Stomach (tissue), 4 donors: ENCODE data around the gene RAB6B.

Experiments used
- EP300 ChIP-seq: sonication (generic); formaldehyde crosslinking; IDR thresholded peaks from one replicate; pipeline ENCODE4 v1.6.1; 2017; ENCODE audit warnings: antibody characterized with exemption
- POLR2A ChIP-seq, 4 donors: fragments of 450-650 bp; IDR thresholded peaks; one replicate each; pipeline ENCODE4 v1.6.1; 2016; ENCODE audit warnings: antibody characterized with exemption in 4 of 4, control low read depth in 2 of 4, mild to moderate bottlenecking in 1 of 4, moderate library complexity in 1 of 4
- POLR2AphosphoS5 ChIP-seq, 3 donors: sonication (generic); formaldehyde crosslinking; IDR thresholded peaks; one replicate each; pipeline ENCODE4 v1.6.1; 2016; ENCODE audit warnings: antibody characterized with exemption in 3 of 3
- TF ChIP-seq, protein P1 (sequence below), 7 experiments: fragments of 450-650 bp in 4 of 7; fragments of 200-600 bp in 3 of 7; sonication (generic) in 3 of 7; IDR thresholded peaks; one replicate each; pipeline ENCODE4 v1.5.1; 2016 to 2019; ENCODE audit warnings: antibody characterized with exemption in 7 of 7, control low read depth in 2 of 7, mild to moderate bottlenecking in 1 of 7

DNA sequence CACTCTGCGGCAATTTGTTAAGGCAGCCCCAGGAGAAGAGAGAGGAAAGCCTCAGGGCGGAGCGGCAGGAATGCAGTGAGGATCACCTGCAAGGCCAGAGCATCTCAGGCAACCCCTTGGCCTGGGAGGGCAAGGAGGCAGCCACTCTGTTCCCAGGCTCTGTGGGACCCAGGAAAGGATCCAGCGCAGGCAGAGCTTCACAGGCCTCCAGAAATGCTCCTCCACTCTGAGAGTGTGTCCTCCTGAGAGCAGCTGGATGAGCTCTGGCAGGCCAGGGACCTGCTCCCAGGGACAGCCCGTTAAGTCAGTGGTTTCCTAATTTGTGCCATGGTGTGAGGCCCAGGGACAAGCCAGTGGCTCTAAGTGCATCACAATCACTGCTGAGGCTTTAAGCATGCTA is 35.2 kb downstream of the RAB6B start:
- TF ChIP-seq, protein P1, sequence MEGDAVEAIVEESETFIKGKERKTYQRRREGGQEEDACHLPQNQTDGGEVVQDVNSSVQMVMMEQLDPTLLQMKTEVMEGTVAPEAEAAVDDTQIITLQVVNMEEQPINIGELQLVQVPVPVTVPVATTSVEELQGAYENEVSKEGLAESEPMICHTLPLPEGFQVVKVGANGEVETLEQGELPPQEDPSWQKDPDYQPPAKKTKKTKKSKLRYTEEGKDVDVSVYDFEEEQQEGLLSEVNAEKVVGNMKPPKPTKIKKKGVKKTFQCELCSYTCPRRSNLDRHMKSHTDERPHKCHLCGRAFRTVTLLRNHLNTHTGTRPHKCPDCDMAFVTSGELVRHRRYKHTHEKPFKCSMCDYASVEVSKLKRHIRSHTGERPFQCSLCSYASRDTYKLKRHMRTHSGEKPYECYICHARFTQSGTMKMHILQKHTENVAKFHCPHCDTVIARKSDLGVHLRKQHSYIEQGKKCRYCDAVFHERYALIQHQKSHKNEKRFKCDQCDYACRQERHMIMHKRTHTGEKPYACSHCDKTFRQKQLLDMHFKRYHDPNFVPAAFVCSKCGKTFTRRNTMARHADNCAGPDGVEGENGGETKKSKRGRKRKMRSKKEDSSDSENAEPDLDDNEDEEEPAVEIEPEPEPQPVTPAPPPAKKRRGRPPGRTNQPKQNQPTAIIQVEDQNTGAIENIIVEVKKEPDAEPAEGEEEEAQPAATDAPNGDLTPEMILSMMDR (IDR thresholded peaks at IDR 0.05), result no peak
- TF ChIP-seq POLR2AphosphoS5 (IDR thresholded peaks at IDR 0.05) (no peak), POLR2A (IDR thresholded peaks at IDR 0.05) (no peak), EP300 (no peak)
